ENCODE data around the gene OR2G6.
"Not testable (repeated sequence)": the region's sequence is repeated elsewhere in the genome, so short reads cannot be mapped to it uniquely, and the experiment has no call there.

- TF ChIP-seq CTCF, POLR2A, POLR2AphosphoS5, EP300 (IDR thresholded peaks at IDR 0.05): not testable (repeated sequence)
These were observed 54.8 kb downstream of the OR2G6 start, which contains the start of gene OR2T29 for GRCh38 chr1:248562672-248563071.
